ENCODE data around the gene SCNN1G.
A peak's percentile ranks its signal among the peaks of the same experiment; 100 is the strongest.
"Not testable (repeated sequence)": the region's sequence is repeated elsewhere in the genome, so short reads cannot be mapped to it uniquely, and the experiment has no call there.

SCNN1G gene

GRCh38 chr16:23182679-23183542 is at the start of gene SCNN1G:
Gene SCNN1G (plus strand): TSS chr16:23182745. CDS start chr16:23186272, 3,527 bp downstream.
- DNase-seq: no peak

GRCh38 chr16:23132775-23133463 is 49.6 kb upstream of the SCNN1G start:
- DNase-seq: no peak

DNA sequence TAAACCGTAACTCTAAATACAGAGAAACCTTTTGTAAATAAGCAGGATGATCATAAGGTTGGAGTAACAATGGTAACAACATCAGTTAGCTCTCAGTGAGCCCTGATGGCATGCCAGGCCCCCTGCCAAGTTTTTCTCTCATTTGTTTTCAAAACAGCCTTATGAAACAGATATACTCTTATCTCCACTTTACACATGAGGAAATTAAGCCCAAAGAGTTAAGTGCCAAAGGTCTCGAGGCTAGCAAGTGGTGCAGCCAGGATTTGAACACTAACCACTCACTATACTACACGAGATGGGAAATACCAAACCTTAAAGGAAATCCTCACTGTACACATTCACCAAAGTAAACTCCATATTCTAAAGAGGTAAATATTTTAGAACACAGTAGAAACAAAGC is 48.3 kb upstream of the SCNN1G start:
- peak; percentile 92 for DNase-seq

DNA sequence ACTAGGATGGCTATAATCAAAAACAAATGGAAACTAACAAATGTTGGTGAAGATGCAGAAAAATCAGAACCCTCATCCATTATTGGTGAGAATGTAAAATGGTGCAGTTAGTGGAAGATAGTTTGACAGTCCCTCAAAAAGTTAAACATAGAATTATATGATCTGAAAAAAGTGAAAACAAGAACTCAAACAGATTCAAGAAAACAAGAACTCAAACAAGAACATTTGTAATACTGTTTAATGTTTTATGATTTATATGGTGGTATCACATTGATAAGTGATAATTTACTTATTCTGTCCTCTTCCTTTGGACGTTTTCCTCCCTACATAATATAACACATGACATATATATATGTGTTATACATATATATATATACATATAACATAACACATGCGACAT is 45.3 kb upstream of the SCNN1G start:
- no peak for DNase-seq

- no peak for DNase-seq
These were observed 44.7 kb upstream of the SCNN1G start for GRCh38 chr16:23137818-23138217.

- DNase-seq: no peak
These were observed 42.4 kb upstream of the SCNN1G start for GRCh38 chr16:23140107-23140506.

DNA sequence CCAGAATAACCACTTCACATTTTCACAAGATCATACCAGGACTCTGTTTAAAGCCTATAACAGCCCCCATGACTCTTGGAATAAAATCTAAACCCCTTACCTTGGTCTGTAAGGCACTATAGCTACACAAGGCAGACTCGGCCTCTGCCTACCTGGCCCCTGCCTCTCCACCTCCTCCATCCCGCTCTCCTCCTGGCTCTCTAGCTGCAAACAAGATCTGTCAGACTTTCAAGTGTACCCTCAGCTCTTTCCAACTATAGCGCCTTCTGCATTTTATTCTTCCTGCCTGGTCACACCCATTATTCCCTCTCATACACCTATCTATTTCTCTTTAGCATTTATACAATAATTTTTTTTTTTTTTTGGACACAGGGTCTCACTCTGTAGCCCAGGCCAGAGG is 41.5 kb upstream of the SCNN1G start:
- no peak for DNase-seq

- DNase-seq: no peak
These were observed 41.0 kb upstream of the SCNN1G start for GRCh38 chr16:23141500-23141899.

DNA sequence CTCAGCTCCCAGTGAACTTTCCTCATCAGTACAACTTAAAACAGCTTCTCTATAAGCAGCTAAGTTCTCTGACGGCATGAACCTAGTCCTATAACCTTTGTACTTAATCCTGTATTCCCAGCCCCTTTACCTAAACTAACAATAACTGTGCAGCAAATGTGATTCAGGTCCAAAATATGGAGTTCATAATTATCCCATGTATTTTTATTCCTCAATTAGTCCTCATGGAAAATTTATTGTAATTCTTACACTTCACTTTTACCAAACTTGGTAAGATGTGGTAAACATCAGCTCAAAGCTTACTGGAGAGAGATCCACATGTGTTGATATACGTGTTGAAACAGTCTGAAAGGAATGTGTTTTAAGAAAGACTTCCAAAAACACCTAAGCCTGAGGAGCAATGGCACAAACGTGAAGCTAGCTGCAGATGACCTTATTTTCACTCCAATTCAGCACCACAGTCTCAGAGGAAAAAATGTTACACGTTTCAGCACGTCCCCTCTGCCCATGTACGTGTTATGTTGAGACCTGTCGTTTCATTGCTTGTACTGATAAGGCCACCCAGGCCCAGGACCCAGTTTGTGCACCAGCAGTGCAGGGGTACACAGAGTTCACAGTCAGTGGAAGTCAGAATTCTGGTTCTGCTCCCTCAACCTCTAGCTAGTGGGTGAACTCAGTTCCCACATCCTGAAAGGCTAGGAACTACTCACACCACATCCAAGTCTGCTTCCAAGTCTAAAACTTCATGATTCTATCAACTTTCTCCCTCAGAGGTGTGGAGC is 40.4 kb upstream of the SCNN1G start:
- DNase-seq: no peak

DNA sequence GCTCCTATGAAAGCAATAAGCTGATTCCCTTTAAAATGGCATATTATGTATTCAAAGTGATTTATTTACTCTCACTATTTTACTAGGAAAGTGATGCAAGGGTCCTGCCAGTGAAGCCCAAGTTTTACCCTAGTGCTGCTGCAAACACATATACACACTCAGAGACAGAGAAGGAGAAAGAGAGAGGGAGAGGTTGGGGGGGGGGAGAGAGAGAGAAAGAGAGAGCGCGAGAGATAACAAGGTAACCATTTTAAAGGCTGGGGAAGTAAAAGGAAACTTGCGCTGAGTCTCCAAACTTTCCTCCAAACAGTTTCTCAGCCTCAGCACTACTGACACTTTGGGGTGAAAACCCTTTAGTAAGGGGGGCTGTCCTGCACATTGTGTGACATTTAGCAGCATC is 39.2 kb upstream of the SCNN1G start:
- DNase-seq: no peak

DNA sequence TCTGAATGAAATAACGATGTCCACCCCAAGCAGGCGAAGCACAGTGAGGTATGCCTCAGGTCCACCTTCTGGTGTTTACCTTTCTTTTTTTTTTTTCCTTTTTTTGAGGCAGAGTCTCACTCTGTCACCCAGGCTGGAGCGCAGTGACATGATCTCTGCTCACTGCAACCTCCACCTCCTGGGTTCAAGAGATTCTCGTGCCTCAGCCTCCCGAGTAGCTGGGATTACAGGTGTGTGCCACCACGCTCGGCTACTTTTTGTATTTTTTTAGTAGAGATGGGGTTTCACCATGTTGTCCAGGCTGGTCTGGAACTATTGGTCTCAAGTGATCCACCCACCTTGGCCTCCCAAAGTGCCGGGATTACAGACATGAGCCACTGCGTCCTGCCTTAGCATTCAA is 38.2 kb upstream of the SCNN1G start:
- DNase-seq: not testable (repeated sequence)

DNA sequence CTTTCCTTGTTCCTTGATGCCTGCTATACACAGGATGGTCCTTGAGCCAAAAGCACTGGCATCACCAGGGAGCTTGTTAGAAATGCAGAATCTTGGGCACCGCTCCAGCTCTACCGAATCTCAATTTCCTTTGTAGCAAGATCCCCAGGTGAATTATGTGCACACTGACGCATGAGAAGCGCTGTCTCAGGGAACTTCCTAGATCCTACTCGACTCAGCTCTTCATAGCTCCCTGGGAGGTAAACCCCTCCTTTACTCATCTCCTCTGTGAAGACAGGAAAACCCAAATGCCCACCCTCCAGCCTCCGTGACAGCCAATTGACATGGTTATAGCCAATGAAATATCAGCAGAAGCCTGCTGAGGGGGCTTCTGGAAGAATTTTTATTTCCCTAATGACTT is 37.4 kb upstream of the SCNN1G start:
- no peak for DNase-seq

GRCh38 chr16:23145608-23146007 is 36.9 kb upstream of the SCNN1G start:
- DNase-seq: no peak

DNA sequence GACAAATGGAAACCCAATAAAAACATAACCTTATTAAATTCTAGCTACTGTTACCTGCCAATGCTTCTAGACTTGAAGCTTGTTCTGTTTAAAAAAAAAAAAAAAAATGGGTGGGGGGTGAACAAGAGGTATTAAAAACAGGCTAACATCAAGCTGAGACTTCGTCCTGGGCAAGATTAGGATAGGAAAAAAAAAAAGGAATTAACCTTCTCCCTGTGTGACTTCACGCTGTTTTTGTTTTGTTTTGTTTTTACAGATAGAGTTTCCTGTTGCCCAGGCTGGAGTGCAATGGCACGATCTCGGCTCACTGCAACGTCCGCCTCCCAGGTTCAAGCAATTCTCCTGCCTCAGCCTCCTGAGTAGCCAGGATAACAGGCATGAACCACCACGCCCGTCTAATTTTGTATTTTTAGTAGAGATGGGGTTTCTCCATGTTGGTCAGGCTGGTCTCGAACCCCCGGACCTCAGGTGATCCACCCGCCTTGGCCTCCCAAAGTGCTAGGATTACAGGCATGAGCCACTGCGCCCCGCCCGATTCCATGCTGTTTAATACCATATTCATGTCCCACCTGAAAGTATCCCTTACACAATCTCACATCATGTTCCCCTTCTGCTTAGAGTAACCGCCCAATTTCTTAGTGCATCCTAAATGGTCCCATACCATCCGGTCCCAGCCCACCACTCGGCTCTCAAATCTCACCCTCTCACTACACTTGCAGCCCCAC is 35.5 kb upstream of the SCNN1G start:
- DNase-seq: no peak

- DNase-seq: no peak
These were observed 34.9 kb upstream of the SCNN1G start for GRCh38 chr16:23147666-23148065.

- DNase-seq: no peak
These were observed 34.4 kb upstream of the SCNN1G start for GRCh38 chr16:23148166-23148512.

DNA sequence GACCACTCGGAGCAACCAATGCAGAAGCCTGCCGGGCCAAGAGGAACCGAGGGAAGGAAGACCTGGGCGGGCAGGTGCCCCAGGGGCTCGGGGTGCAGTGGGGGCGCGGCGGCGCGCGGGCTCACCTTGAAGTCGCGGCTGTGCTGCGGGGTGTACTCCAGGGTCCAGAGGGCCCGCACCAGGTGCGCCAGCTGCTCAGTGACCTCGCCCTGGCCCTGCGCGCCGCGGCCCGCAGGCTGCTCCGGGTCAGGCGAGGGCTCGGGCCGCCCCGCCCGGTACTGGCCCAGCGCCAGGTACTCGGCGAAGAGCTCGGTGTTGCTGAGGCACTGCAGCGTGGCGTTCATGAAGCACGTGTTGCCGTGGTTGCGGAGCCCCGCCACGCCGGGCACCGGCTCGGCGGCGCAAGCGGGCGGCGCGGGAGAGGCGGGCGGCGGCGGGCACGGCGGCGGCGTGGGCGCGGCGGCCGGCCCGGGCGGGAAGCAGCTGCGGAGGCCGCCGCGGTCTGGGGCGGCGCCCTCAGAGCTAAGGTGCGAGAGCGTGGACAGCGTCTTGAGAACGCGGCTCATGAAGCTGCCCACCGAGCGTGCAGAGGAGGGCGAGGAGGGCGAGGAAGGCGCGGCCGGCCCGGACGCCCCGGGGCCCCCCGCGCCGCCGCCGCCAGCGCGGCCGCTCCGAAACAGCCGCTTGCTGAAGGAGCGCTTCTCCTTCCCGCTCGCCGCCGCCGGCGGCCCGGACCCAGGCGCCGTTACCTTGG is 33.9 kb upstream of the SCNN1G start:
- peak; percentile 53 for DNase-seq

DNA sequence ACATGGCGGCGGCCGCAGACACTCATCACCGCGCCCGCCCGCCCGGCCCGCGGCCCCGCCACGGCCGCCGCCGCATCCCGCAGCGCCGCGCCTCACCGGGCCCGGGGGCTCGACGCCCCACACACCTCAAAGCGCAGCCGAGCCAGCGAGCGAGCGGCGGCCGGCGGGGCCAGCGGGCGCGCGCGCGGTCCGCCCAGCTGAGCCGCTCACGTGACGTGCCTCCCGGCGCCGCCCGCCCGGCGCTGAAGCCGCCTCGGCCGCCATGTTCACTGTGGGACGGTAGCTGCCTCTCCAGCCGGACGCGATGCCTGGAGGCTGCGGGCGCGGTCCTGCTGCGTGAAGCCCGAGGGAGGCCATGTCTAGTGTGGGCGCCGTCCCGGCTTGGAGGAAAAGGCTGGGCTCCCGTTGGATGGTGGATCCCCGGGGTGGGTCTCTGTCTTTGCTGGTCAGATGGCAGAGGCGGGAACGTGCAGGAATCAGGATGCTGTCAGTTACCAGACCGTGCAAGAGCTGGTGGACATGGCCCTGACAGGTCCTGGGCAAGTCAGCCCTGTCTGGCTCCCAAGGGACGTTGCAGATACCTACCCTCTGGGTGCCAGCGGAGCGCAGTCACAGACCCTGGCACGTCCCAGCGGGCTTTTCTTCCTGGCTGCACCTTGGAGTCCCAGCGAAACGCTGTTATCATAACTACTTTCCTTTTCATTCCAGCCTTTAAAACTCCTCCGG is 33.1 kb upstream of the SCNN1G start, which contains the start of gene USP31:
TSS of gene USP31 (minus strand) at position 186 of the 726 bp plus-strand sequence. CDS start at position 4, 182 bp downstream.
- DNase-seq: peak; percentile 94

- DNase-seq: no peak
These were observed 32.6 kb upstream of the SCNN1G start for GRCh38 chr16:23149993-23150364.

DNA sequence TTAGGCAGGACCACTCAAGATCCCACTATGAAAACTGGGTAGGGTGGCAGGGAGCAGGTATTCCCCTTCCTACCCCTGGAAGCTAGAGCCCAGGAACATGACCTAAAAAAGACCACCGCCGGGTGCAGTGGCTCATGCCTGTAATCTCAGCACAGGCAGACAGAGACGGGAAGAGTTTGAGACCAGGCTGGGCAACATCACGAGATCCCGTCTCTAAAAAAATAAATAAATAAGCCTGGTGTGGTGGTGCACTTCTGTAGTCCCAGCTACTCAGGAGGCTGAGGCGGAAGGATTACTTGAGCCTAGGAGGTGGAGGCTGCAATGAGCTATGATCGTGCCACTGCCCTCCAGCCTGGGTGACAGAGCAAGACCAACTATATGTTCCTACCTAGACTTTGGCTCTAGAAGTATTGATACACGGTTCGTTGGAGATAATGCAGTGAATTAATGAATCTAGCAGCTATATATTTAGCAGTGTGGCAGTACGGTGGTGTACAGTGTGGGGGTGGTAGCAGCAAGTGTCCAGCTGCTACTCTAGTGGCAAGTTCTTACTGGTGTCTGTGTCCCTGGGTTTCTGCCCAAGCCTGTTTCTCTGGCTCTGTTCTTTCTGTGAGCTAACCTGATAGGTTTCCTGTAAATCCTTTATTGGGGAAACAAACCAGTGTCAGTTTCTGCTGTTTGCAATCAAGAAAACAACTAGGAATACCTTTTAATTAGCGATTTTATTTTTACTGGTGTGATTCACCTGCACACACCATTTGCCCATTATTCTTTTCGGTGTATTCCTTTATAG is 30.0 kb upstream of the SCNN1G start:
- DNase-seq: no peak

All from OCI-M1 (cell line).